ENCODE measurements around the gene CDA.

DNA sequence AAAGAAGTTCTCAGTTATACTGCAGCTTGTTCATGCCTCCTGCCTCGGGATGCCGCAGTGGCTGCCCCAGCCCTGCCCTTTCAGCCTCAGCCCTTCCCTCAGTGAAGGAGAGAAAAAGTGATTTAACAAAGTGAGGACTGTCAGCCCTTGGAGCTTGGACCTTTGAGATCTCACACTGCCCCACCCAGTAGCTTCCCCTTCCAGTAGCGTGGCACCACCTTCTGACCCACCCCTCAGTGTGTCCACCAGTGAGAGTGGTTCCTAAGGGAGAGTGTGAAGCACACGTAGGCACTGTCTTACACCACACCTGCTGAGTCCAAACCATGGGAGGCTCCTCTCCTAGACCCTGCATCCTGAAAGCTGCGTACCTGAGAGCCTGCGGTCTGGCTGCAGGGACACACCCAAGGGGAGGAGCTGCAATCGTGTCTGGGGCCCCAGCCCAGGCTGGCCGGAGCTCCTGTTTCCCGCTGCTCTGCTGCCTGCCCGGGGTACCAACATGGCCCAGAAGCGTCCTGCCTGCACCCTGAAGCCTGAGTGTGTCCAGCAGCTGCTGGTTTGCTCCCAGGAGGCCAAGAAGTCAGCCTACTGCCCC, at the start of gene CDA:
- TF ChIP-seq, protein P1, sequence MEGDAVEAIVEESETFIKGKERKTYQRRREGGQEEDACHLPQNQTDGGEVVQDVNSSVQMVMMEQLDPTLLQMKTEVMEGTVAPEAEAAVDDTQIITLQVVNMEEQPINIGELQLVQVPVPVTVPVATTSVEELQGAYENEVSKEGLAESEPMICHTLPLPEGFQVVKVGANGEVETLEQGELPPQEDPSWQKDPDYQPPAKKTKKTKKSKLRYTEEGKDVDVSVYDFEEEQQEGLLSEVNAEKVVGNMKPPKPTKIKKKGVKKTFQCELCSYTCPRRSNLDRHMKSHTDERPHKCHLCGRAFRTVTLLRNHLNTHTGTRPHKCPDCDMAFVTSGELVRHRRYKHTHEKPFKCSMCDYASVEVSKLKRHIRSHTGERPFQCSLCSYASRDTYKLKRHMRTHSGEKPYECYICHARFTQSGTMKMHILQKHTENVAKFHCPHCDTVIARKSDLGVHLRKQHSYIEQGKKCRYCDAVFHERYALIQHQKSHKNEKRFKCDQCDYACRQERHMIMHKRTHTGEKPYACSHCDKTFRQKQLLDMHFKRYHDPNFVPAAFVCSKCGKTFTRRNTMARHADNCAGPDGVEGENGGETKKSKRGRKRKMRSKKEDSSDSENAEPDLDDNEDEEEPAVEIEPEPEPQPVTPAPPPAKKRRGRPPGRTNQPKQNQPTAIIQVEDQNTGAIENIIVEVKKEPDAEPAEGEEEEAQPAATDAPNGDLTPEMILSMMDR (IDR thresholded peaks at IDR 0.05) = no peak
- no peak for TF ChIP-seq POLR2A (IDR thresholded peaks at IDR 0.05)

Data from upper lobe of left lung (tissue), 4 donors.